Measurements from ENCODE around the gene OSBPL10. TPM values are rescaled to one million over a fixed set of nuclear protein-coding genes. Genes with fewer than 3 reads are reported as not detected.

OSBPL10 gene
- total RNA-seq, 2 experiments from 2014 or later = 1.6 to 1.7 TPM

DNA sequence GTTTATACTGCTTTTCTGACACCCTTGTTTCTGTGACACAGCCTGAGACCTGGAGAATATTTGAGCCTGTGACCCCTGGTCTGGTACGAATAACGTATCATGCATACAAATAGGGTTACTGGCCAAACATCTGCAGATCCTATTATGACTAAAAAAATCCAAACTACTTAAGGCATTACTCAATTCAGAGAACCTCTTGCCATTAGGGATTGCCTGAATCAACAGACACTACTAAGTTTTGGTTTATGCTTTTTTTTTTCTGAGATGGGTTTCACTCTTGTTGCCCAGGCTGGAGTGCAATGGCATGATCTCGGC lies 35.4 kb downstream of the OSBPL10 start:
- H3K27me3 Mint-ChIP-seq = peaks cover 8% of the 10 kb centered on the region
- DNase-seq = no peak
- CTCF ChIA-PET = no interaction called here
- peaks cover 5% of the 10 kb centered on the region for H3K9me3 Mint-ChIP-seq
- no peak overlapping the region for H3K27ac Mint-ChIP-seq
- POLR2A ChIA-PET = no interaction called here
- H3K4me3 Mint-ChIP-seq = no peak overlapping the region
- H3K36me3 Mint-ChIP-seq (ENCODE audit: low read depth) = peaks cover 2% of the 10 kb centered on the region
- no peaks in the 10 kb centered on the region for H3K4me1 Mint-ChIP-seq

DNA sequence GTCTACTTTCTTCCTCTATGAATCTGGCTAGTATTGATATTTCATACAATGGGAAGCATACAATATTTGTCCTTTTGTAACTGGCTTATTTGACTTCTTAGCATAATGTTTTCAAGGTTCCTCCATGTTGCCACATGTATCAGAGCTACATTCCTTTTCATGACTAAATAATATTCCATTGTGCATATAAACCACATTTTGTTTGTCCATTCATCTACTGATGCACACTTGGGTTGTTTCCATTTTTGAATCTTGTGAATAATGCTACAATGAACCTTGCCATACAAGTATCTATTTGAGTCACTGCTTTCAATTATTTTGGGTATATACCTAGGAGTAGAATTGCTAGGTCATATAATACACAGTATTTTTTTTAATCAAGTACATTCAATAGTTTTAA lies 38.0 kb downstream of the OSBPL10 start:
- ChIA-PET CTCF (no interaction called here), POLR2A (no interaction called here)
- H3K27ac Mint-ChIP-seq = no peak overlapping the region
- no peaks in the 10 kb centered on the region for H3K4me1 Mint-ChIP-seq
- H3K27me3 Mint-ChIP-seq = peaks cover 3% of the 10 kb centered on the region
- no peak for DNase-seq
- no peaks in the 10 kb centered on the region for H3K9me3 Mint-ChIP-seq
- H3K4me3 Mint-ChIP-seq = no peak overlapping the region
- no peaks in the 10 kb centered on the region for H3K36me3 Mint-ChIP-seq (ENCODE audit: low read depth)

DNA sequence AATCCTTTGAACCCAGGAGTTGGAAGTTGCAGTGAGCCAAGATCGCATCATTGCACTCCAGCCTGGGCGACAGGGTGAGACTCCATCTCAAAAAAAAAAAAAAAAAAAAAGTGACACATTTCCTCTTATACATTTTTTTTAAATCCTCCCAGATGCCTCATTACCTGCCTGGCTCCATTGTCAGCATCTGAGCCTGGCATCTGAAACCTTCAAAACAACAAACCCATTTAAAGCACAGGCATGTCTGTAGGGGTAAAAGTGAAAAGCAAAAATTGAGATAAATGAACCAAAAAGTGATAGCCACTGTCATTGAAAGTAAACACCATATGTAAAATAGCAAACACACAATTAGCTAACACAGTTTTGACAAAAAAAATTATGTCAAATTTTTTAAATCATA lies 38.6 kb downstream of the OSBPL10 start:
- ChIA-PET CTCF (no interaction called here), POLR2A (no interaction called here)
- Mint-ChIP-seq H3K4me3 (no peak overlapping the region), H3K9me3 (no peaks in the 10 kb centered on the region), H3K27me3 (peaks cover 3% of the 10 kb centered on the region), H3K27ac (no peak overlapping the region), H3K36me3 (ENCODE audit: low read depth) (no peaks in the 10 kb centered on the region), H3K4me1 (no peaks in the 10 kb centered on the region)
- no peak for DNase-seq

DNA sequence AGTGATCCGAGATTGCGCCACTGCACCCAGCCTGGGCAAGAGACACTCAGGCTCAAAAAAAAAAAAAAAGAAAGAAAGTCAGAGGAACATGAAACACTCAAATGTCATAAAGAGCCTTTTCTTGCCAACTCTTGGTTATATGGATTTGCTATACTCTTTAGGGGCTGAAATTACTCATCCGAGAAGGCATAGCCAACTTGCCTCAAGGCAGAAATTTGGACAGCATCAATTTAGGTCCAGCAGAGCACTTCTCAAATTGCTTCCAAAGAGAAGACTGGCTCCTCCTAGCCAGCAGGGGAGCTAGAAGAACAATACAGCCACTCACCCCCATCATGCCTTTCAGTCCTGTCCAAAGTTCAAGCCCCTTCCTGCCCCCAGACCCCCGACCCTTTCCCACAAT lies 43.8 kb downstream of the OSBPL10 start:
- H3K4me1 Mint-ChIP-seq = no peaks in the 10 kb centered on the region
- no peaks in the 10 kb centered on the region for H3K36me3 Mint-ChIP-seq (ENCODE audit: low read depth)
- ChIA-PET CTCF (no interaction called here), POLR2A (interaction anchor here (0.7 kb wide), 1 partner anchor 169 kb away, joined by 4 read pairs; the partner anchor contains the start of gene GPD1L)
- H3K27me3 Mint-ChIP-seq = no peaks in the 10 kb centered on the region
- DNase-seq = no peak
- no peak overlapping the region for H3K4me3 Mint-ChIP-seq
- no peak overlapping the region for H3K27ac Mint-ChIP-seq
- no peaks in the 10 kb centered on the region for H3K9me3 Mint-ChIP-seq

DNA sequence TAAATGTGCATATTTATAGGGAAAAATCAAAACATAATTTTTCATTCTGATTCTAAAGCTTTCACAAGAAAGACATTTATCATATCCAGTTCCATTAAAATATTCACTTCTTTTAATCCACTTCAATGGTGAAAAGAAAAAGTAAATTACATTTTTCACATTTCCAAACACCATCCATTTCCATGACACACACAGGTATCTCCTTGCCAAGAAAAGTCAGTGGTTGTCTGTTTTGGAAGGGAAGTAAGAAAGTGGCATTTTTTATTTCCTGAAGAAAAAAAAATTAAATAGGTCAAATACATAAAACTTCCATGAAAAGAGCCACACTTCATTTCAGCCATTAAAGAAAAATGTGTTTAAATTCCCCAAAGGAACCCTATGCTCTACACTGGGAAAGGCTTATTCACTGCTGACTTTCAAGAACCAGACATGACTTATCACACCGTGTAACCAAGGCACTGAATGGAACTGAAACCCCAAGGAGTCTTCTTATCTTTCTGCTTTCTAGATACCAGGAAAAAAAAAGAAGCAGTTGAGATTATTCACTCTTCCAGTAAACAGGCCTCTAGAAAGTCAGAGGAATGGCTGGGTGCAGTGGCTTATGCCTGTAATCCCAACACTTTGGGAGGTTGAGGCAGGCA lies 44.5 kb downstream of the OSBPL10 start:
- ChIA-PET CTCF (no interaction called here), POLR2A (interaction anchor here (0.7 kb wide), 1 partner anchor 170 kb away, joined by 4 read pairs; the partner anchor contains the start of gene GPD1L)
- no peaks in the 10 kb centered on the region for H3K4me1 Mint-ChIP-seq
- no peak overlapping the region for H3K4me3 Mint-ChIP-seq
- H3K27ac Mint-ChIP-seq = no peak overlapping the region
- DNase-seq = no peak
- no peaks in the 10 kb centered on the region for H3K36me3 Mint-ChIP-seq (ENCODE audit: low read depth)
- no peaks in the 10 kb centered on the region for H3K9me3 Mint-ChIP-seq
- H3K27me3 Mint-ChIP-seq = no peaks in the 10 kb centered on the region

DNA sequence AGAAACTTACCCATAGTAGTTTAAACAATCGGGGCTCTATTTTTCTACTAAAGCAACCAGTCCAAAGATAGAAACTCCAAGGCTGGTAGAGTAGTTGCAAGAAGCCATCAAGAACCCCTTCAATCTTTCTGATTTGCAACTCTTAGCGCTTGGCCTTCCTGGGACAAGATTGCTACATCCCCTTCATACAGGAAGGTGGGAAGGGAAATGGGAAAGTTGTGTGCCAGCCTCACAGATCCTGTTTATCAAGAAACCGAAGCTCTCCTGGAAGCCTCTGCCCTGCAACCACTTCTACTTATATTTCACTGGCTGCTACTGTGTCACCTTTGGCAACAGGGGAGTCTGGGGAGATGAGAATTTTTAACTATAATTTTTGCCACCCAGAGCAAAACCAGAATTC lies 46.2 kb downstream of the OSBPL10 start:
- Mint-ChIP-seq H3K36me3 (ENCODE audit: low read depth) (no peaks in the 10 kb centered on the region), H3K4me3 (no peak overlapping the region), H3K27me3 (no peaks in the 10 kb centered on the region), H3K9me3 (no peaks in the 10 kb centered on the region), H3K4me1 (peaks cover 2% of the 10 kb centered on the region), H3K27ac (no peak overlapping the region)
- POLR2A ChIA-PET = no interaction called here
- CTCF ChIA-PET = no interaction called here
- DNase-seq = no peak

DNA sequence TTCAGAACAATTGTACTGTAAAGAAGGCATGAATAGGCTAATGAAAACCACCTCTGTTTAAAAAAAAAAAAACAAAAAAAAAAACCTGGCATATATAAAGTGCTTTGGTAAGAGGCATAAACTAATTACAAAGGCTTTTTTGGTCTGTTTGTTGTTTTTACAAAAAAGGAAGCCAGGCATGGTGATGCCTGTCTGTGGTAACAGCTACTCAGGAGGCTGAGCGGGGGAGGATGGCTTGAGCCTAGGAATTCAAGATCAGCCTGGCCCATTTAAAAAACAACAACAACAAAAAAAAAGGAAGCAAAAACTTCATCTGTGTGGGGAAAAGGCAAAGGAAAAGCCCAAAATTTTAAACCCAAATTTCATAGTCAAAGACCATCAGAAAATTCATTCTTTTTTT lies 47.0 kb downstream of the OSBPL10 start:
- no peak for DNase-seq
- Mint-ChIP-seq H3K4me1 (peaks cover 2% of the 10 kb centered on the region), H3K9me3 (no peaks in the 10 kb centered on the region), H3K27ac (no peak overlapping the region), H3K36me3 (ENCODE audit: low read depth) (no peaks in the 10 kb centered on the region), H3K27me3 (no peaks in the 10 kb centered on the region), H3K4me3 (no peak overlapping the region)
- ChIA-PET POLR2A (no interaction called here), CTCF (no interaction called here)

DNA sequence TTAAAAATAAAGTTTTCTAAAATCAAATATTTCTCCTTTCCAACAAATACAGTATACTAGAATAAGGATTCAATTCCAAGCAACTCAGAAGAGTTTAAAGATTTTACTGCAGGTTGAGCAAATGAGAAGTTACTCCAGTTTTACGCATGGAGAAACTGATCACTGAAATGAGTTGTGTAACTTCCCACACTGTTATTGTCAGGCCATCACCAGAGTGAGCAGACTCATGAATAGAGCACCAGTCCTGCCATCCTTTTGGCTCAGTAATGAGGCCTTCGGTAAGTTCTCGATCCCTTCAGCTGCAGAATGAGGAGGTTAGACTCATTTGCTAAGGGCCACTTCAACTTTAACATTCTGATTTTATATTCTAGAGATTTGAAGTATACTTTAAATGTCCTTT lies 48.1 kb downstream of the OSBPL10 start:
- H3K4me1 Mint-ChIP-seq = peaks cover 2% of the 10 kb centered on the region
- ChIA-PET POLR2A (no interaction called here), CTCF (no interaction called here)
- H3K36me3 Mint-ChIP-seq (ENCODE audit: low read depth) = no peaks in the 10 kb centered on the region
- no peak for DNase-seq
- no peak overlapping the region for H3K27ac Mint-ChIP-seq
- H3K27me3 Mint-ChIP-seq = no peaks in the 10 kb centered on the region
- H3K4me3 Mint-ChIP-seq = no peak overlapping the region
- H3K9me3 Mint-ChIP-seq = no peaks in the 10 kb centered on the region

DNA sequence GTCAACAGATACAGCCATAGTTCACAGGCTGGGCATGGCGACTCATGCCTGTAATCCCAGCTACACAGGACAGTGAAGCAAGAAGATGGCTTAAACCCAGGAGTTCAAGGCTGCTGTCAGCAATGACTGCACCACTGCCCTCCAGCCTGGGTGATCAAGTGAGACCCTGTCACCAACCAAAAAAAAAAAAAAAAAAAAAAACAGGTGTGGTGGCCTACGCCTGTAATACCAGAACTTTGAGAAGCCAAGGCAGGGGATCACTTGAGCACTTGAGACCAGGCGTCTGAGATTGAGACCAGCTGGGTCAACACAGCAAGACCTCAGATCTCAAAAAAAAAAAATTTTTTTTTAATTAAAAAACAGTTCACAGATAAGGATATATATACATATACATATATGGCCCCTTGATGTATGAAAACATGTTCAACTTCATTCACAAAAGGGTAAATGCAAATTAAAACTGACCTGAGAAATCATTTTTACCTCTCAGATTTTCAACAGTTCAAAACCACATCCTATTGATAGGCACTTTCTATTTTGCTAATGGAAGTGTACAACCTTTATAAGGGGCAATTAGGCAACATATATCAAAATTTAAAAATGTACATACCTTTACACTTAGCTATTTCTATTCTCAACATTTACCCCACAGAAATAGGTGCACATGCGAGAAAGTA lies 51.1 kb downstream of the OSBPL10 start:
- ChIA-PET POLR2A (interaction anchor here (0.7 kb wide), 1 partner anchor 30 kb away, joined by 3 read pairs; no protein-coding TSS in a partner anchor), CTCF (interaction anchor here (0.6 kb wide), 1 partner anchor 61 kb away, joined by 3 read pairs; no protein-coding TSS in a partner anchor)
- H3K36me3 Mint-ChIP-seq (ENCODE audit: low read depth) = no peaks in the 10 kb centered on the region

DNA sequence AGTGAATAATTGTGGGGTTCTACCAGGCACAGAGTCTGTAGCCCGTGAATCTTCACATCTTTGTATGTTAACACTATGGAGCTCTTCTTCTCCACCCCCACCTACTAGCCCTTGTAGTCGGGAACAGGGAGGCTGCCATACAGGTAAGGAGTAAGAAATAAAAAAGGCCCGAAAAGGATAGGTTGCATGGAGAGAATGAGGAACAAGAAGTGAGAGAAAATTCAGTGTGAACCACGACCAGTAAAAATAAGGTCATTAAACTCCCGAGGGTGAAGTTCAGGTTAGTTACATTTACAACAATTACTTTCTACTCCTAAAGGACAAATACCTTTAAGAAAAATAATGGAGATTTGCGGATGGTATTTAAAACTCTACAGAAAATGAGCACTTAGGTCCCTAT lies 53.3 kb downstream of the OSBPL10 start:
- H3K36me3 Mint-ChIP-seq (ENCODE audit: low read depth) = no peaks in the 10 kb centered on the region
- no peaks in the 10 kb centered on the region for H3K9me3 Mint-ChIP-seq
- DNase-seq = no peak
- CTCF ChIA-PET = no interaction called here
- no peak overlapping the region for H3K4me3 Mint-ChIP-seq
- H3K4me1 Mint-ChIP-seq = peaks cover 4% of the 10 kb centered on the region
- POLR2A ChIA-PET = interaction anchor here (0.8 kb wide), 1 partner anchor 10 kb away, joined by 4 read pairs; no protein-coding TSS in a partner anchor
- no peaks in the 10 kb centered on the region for H3K27me3 Mint-ChIP-seq
- H3K27ac Mint-ChIP-seq = no peak overlapping the region

More for the DNA sequence above, 51.1 kb downstream of the OSBPL10 start:
- H3K27me3 Mint-ChIP-seq = no peaks in the 10 kb centered on the region
- H3K9me3 Mint-ChIP-seq = no peaks in the 10 kb centered on the region
- H3K4me1 Mint-ChIP-seq = peaks cover 4% of the 10 kb centered on the region
- DNase-seq = no peak
- no peak overlapping the region for H3K4me3 Mint-ChIP-seq
- H3K27ac Mint-ChIP-seq = no peak overlapping the region

DNA sequence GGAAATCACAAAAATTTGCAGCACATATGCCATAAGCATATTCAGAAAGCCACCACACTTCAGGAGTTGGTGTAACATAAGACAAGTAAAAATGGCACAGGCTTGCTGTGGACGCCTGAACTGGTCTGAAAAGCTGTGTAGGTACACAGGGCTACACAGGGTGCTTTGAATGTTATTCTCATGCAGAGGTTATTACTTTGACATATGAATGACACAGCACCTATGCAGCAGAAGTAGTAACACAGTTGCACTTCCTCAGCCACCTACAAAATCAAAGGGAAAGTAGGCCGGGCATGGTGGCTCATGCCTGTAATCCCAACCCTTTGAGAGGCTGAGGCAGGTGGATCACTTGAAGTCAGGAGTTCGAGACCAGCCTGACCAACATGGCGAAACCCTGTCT lies 54.5 kb downstream of the OSBPL10 start:
- Mint-ChIP-seq H3K36me3 (ENCODE audit: low read depth) (no peaks in the 10 kb centered on the region), H3K27me3 (no peaks in the 10 kb centered on the region), H3K9me3 (peaks cover 3% of the 10 kb centered on the region), H3K4me3 (no peak overlapping the region), H3K27ac (no peak overlapping the region), H3K4me1 (peaks cover 4% of the 10 kb centered on the region)
- ChIA-PET POLR2A (no interaction called here), CTCF (no interaction called here)
- no peak for DNase-seq

DNA sequence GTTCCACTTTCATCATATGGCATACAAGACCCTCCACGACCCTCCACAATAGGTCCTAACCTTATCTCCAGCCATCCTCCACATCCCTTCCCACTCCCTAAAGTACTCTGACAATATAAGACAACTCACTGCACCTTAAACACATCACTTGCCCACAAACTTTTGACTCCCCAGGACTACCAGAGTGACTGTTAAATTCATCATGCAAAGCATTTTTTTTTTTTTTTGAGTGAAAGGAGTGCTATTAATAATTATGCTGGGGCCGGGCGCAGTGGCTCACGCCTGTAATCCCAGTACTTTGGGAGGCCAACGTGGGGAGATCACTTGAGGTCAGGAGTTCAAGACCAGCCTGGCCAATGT lies 55.8 kb downstream of the OSBPL10 start:
- POLR2A ChIA-PET = no interaction called here
- CTCF ChIA-PET = no interaction called here
- no peak overlapping the region for H3K27ac Mint-ChIP-seq
- peaks cover 4% of the 10 kb centered on the region for H3K36me3 Mint-ChIP-seq (ENCODE audit: low read depth)
- H3K4me1 Mint-ChIP-seq = peaks cover 9% of the 10 kb centered on the region
- peaks cover 11% of the 10 kb centered on the region for H3K9me3 Mint-ChIP-seq
- H3K27me3 Mint-ChIP-seq = no peaks in the 10 kb centered on the region
- no peak overlapping the region for H3K4me3 Mint-ChIP-seq
- no peak for DNase-seq

DNA sequence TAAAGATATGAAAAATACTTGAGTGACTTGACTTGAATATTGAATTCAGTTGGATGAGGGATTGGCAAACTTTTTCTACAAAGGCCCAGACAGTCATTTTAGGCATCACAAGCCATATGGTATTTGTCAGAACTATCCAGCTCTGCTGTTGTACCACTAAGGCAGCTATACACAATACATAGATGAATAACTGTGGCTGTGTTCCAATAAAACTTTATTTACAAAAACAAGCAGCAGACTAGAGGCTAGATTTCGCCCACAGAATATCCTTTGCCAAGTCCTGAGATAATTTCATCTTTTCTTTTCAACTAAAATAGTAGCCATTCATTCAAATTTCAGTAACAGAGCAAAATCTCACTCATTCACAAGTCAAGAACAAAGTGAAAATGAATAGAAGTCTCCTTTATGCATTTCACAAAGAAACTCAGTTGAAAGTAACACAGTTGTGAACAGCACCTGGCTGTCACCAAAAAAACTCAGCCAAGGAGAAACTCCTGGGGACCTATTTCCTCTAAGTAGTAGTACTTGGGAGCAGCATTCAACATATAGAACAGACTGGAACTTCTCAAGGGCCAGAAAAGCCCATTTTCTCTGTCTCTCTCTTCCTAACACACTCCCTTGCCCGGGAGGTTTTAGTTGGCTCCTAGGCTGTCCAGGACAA lies 56.3 kb downstream of the OSBPL10 start:
- POLR2A ChIA-PET = no interaction called here
- Mint-ChIP-seq H3K9me3 (peaks cover 16% of the 10 kb centered on the region), H3K27me3 (no peaks in the 10 kb centered on the region), H3K36me3 (ENCODE audit: low read depth) (peaks cover 9% of the 10 kb centered on the region), H3K4me1 (peaks cover 8% of the 10 kb centered on the region), H3K27ac (no peak overlapping the region), H3K4me3 (no peak overlapping the region)
- CTCF ChIA-PET = no interaction called here
- no peak for DNase-seq

DNA sequence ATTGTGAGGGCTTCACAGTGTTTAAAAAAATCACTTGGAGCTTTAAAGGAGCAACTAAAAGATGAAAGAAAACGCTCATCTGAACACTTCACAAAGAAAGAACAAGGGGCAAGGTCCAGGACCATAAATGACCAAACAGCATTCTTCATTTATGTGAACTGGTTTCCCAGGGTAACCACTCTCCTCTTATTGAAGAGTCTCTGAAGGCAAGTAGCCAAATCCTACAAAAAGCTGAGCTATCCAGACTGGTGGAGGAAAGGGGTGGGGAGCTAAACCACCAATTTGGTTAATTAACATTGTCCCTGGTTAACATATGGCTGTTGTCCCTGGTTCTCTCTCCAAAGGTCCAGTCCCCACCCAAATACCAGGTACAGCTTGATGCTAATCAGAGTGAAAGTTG lies 58.1 kb downstream of the OSBPL10 start:
- Mint-ChIP-seq H3K9me3 (peaks cover 25% of the 10 kb centered on the region), H3K27me3 (no peaks in the 10 kb centered on the region), H3K4me1 (peaks cover 15% of the 10 kb centered on the region), H3K36me3 (ENCODE audit: low read depth) (peaks cover 13% of the 10 kb centered on the region), H3K27ac (no peak overlapping the region), H3K4me3 (no peak overlapping the region)
- no peak for DNase-seq
- ChIA-PET CTCF (no interaction called here), POLR2A (no interaction called here)
